H4 (cell line): ENCODE data around the gene MEIOB. TPM values are rescaled to one million over a fixed set of nuclear protein-coding genes. Genes with fewer than 3 reads are reported as not detected.
"Not testable (repeated sequence)": the region's sequence is repeated elsewhere in the genome, so short reads cannot be mapped to it uniquely, and the experiment has no call there.

Experiments
- DNase-seq: peaks from one replicate; pipeline ENCODE4 v3.0.0-alpha.2; 2015; ENCODE audit warnings: low spot score
- total RNA-seq: library from RNA; depleted of rRNA; stranded (reverse); fragments of >200 nt; shearing (Covaris generic); gene quantifications from 2 replicates; pipeline ENCODE4 v1.2.3, GENCODE V29; 2014

MEIOB gene
- total RNA-seq, 1 experiment from 2014 or later = 2.8 TPM

- DNase-seq = no peak
Measured at GRCh38 chr16:1907226-1907860, 35.4 kb upstream of the MEIOB start.

- DNase-seq = no peak
Measured at GRCh38 chr16:1906846-1907165, 34.8 kb upstream of the MEIOB start.

DNA sequence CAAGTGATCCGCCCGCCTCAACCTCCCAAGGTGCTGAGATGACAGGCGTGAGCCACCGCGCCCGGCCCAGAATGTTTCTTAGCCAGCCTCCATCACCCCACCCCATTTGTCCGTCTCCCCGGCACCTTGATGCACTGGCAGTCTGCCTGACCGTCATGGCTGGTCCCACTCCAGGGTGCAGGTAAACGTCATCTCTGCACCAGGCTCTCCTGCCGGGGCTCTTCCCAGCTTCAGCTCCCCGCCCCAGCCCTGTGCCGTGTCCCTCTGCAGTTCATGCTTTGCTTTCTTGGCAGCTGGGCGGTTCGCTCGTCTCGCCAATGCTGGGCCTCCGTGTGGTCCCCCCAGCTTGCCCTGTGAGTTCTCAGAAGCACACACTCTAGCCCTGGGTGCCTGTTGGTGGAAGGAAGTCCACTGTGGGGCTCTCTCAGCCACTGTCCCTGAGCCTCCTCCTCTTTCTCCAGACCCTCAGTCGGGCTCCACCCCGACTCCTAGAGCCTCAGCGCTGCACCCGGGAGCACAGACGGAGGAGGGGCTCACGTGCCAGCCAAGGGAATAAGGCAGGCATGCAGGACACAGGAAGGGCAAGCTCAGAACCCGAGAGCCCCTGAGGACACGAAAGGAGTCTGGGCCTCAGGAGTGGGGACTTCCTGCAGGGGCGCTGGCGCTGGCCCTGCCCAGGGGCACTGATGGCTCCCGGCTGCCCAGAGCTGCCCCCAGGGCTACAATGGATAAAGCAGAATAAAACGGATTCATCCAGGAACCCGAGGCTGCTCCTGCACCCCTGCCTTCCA, 34.3 kb upstream of the MEIOB start:
- no peak for DNase-seq

DNA sequence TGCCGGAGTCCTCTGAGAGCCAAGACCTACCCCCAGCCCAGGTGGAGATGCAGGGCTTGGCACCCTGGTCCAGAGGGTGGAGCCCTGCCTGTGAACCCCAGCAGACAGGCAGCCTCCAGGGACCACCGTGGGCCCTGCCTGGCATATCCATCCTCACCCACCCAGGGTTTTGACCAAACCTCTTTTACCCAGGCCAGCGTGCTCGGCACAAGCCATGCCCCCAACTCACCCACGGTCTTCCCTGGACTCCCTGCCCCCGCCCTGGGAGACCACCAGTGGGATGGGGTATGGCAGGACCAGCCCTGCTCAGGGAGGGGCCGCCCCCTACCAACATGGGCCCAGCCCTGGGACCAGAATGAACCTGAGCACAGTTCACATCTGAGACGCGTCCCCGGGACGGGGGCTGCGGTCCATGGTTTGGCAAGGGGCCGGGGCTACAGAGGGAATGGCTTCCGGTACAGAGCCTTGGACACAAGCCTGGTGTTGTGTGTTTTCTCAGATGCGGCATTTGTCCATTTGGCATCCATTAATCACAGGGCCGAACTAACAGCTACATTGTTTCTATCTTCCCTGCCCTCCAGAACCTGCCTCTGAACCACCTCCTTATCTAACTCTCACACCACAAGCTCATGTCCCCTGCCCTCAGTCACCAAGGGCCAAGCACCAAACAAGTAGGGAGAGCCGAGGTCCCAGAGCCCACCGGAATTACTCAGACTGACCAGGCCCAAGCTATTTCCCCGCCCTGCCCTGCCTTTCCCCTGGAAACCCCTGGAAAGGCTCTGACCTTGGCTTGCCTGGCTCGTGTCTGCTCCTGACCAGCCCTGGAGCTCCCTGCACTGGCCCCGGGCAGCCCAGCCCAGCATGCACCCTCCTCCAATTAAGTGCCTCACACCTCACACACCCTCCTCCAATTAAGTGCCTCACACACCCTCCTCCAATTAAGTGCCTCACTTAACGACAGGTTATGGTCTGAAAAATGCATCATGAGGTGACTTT, 32.2 kb upstream of the MEIOB start:
- no peak for DNase-seq

- no peak for DNase-seq
Measured at GRCh38 chr16:1903220-1903574, 31.2 kb upstream of the MEIOB start.

DNA sequence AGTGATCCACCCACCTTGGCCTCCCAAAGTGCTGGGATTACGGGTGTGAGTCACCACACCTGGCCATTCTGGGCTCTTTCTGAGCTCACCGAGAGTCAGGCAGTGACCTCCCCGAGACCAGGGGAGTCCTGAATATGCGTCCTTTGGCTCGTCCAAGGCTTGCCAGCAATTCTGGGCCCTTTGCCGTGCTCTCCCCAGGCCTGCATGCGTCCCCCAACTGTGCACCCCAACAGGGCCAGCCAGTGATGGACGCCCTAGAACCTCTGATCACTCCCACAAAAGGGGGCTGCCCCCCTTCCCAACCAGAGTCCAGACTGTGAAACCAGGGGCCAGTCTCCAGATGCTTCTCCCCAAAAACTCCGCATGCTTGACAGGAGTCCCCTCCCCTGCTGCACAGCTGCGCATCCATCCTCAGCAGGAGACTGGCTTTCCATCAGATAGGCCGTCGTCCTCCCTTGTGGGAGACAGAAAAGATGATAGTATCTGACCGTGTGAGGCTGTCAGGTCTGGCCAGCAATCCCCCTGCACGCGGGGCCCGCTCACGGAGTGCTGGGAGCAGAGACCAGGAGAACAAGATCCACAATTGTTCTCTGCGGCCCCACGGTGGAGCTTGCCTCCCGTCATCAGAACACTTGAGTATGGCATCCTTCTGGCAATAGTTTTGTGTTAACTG, 30.7 kb upstream of the MEIOB start:
- DNase-seq = no peak

- DNase-seq = no peak
Measured at GRCh38 chr16:1900452-1900774, 28.4 kb upstream of the MEIOB start.

- DNase-seq = no peak
Measured at GRCh38 chr16:1899641-1900451, 27.9 kb upstream of the MEIOB start.

DNA sequence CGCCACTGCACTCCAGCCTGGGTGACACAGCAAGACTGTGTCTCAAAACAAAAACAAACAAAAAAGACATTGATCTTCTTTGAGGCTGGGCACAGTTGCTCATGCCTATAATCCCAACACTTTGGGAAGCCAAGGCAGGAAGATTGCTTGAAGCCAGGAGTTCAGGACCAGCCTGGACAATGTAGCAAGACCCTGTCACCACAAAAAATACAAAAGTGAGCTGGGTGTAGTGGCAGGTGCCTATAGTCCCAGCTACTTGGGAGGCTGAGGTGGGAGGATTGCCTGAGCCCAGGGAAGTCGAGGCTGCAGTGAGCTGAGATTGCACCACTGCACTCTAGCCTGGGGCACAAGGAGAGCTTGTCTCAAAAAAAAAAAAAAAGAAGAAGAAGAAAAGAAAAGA, 25.7 kb upstream of the MEIOB start:
- DNase-seq = not testable (repeated sequence)

DNA sequence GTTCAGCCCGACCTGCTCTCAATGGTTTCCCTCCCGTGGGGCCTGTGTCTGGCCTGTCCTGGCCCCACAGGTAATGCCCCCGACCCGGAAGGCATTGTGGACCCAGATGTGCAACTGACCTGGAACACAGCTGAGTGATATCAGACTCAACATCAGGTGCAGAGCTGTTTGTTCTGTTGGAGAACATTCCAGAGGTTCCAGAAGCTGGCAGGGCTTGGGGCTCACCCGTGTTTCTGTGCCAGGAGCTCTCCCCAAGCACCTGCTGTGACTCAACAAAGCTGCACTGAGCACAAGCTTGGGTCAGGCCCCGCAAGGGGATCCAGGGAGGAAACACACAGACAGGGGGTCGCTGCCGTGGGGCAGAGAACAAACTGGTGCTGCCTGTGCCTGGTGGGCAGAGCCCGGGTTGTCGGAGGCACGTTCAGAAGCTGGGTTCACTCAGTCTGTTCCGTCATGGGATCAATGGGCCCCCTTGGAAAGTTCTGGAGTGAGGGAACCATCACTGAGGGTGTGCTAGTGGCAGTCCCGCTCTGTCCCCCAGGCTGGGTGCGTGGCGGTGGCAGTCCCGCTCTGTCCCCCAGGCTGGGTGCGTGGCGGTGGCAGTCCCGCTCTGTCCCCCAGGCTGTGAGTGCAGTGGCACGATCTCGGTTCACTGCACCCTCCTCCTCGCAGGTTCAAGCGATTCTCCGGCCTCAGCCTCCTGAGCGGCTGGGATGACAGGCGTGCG, 24.1 kb upstream of the MEIOB start:
- no peak for DNase-seq

DNA sequence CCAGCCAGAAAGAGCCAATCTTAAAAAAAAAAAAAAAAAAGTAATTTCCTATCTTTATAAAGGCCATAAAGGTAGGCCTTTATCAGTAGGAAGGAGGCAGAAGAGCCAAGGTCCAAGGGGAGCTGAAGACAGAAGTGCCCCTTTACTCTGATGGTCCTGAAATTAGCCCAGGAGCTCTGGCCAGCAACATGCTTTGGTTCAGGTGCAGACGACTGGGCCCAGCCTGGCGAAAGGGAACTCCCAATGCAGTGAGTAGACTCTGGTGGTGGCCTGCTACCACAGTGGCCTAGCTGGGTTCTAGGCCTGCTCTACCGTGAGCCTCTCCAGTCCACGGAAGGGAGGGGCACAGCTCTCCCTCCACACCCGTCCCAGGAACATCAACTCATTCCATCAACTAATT, 23.1 kb upstream of the MEIOB start:
- DNase-seq = no peak

DNA sequence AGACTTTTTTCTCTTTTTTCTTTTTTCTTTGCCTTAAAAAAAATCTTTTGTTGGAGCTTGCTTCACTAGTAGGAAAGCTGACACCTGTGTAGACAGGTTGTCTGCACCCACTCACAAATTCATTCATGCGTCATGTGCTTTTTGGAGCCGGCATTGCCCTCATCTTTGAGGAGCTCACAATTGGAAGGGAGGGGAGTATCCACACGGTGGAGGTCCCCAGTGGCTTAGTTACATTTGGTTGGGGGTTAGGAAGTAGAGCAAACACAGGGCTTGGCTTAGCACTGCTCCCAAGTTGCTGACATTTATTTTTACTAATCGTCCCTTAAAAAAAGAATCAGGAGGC, 18.7 kb upstream of the MEIOB start:
- no peak for DNase-seq

DNA sequence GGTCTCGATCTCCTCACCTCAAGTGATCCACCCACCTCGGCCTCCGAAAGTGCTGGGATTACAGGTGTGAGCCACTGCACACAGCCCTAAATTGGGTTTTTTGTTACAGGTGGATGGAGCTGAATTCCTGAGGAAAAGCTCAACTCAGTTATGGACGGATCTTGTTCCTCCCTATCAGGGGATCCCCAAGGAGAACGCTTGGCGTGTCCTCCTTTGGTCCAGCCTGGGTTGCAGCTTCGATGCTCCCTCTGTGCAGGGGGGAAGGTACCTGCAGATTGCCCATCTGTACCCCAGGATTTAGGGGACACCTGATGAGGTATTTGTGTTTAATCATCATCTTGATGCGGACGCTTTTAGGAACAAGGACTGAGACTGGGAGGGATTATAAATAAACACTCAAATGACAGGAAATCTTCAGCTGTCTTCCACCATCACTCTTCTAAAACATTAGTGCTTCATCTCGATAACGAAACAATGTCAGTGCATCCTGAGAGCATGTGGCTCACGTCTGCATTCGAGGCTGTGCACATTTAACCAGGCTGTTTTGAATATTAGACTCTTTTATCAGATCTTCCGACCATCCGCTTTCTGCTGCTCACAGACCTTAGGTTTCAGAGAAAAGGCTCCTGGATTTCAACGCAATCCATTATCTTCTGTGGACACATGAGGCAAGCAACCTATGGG, 18.2 kb upstream of the MEIOB start:
- DNase-seq = no peak

DNA sequence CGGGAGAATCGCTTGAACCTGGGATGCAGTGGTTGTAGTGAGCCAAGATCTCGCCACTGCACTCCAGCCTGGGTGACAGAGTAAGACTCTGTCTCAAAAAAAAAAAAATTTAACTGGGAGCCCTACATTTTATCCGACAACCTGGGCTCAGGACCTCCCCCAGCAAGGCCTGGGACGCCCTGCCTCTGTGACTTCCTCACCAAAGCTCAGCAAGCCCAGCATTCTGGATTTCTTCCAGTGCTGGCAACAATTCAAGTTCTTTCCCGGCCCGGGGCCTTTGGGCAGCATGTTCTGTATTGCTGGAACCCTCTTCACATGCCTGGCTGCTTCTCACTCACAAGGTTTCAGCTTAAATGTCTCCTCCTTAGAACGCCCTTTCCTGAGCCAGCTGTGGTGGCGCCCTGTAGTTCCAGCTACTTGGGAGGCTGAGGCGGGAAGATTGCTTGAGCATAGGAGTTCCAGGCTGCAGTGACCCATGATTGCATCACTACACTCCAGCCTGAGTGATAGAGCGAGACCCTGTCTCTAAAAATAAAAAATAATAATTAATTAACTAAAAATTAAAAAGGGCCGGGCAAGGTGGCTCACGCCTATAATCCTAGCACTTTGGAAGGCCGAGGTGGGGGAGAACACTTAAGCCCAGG, 15.9 kb upstream of the MEIOB start:
- DNase-seq = no peak

DNA sequence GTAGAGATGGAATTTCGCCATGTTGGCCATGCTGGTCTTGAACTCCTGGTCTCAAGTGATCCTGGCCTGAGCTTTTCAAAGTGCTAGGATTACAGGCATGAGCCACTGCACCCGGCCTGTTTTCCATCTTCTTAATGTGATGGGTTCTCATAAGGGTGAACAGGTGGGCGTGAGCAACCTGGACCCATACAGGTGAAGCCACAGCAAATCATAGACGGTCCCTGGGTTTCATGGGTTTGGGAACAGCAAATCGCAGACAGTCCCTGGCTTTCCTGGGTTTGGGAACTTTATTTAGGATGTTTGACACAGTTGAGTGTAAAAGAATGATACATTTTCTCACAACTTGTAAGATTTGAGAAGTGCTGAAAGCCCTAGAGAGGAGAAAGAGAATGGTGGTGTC, 12.9 kb upstream of the MEIOB start:
- DNase-seq = no peak

- DNase-seq = no peak
Measured at GRCh38 chr16:1884155-1884760, 12.3 kb upstream of the MEIOB start.

DNA sequence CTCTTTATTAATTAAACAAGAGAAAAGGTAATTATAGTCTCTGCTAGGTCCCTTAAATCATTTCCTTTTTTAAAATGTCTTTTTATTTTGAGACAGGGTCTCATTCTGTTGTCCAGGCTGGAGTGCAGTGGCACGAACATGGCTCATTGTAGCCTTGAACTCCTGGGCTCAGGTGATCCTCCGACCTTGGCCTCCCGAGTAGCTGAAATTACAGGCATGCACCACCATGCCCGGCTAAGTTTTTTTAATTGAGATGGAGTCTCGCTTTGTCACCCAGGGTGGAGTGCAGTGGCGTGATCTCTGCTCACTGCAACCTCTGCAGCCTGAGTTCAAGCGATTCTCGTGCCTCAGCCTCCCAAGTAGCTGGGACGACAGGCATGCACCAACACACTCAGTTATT, 9.2 kb upstream of the MEIOB start:
- not testable (repeated sequence) for DNase-seq

GRCh38 chr16:1879477-1879876, 7.5 kb upstream of the MEIOB start:
- DNase-seq = no peak

DNA sequence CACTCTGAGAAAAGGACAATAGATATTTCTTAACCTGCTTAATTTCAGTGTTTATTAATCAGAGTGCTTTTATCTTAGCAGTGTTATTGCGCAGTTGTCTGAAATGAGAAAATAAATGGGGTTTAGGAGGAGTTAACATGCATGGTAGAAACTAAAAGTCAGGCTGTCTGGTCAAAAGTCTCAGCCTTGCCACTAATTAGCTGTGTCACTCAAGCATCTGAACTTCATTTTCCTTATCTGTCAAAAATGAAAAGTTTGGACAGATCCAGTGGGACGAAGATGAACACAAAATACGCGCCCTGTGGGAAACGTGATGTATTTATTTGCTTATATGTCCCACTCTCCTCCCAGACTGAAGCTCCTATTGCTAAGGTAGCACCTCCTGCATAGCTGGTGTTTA, 6.3 kb upstream of the MEIOB start:
- no peak for DNase-seq
